ENCODE results near the gene CDKN2AIPNL.

Gene CDKN2AIPNL

GRCh38 chr5:134455466-134455865 lies 43.8 kb upstream of the CDKN2AIPNL start:
- DNase-seq (ENCODE audit: extremely low read depth, low read depth), result no peak
- TF ChIP-seq CTCF (IDR thresholded peaks at IDR 0.05; ENCODE audit: low read depth, low read length), result no peak

- no peak for TF ChIP-seq CTCF (IDR thresholded peaks at IDR 0.05; ENCODE audit: low read depth, low read length)
Measured at GRCh38 chr5:134453016-134453415, 41.3 kb upstream of the CDKN2AIPNL start.

GRCh38 chr5:134451936-134452505 lies 40.3 kb upstream of the CDKN2AIPNL start:
- no peak for TF ChIP-seq CTCF (IDR thresholded peaks at IDR 0.05; ENCODE audit: low read depth, low read length)
- no peak for DNase-seq (ENCODE audit: extremely low read depth, low read depth)

More at GRCh38 chr5:134453016-134453415, 41.3 kb upstream of the CDKN2AIPNL start:
- DNase-seq (ENCODE audit: extremely low read depth, low read depth), result no peak

- TF ChIP-seq CTCF (IDR thresholded peaks at IDR 0.05; ENCODE audit: low read depth, low read length), result no peak
- DNase-seq (ENCODE audit: extremely low read depth, low read depth), result no peak
Measured at GRCh38 chr5:134451225-134451935, 39.7 kb upstream of the CDKN2AIPNL start.

- DNase-seq (ENCODE audit: extremely low read depth, low read depth), result no peak
- TF ChIP-seq CTCF (IDR thresholded peaks at IDR 0.05; ENCODE audit: low read depth, low read length), result no peak
Measured at GRCh38 chr5:134450374-134450773, 38.7 kb upstream of the CDKN2AIPNL start.

- DNase-seq (ENCODE audit: extremely low read depth, low read depth), result no peak
- no peak for TF ChIP-seq CTCF (IDR thresholded peaks at IDR 0.05; ENCODE audit: low read depth, low read length)
Measured at GRCh38 chr5:134449167-134449566, 37.5 kb upstream of the CDKN2AIPNL start.

GRCh38 chr5:134447815-134448520 lies 36.3 kb upstream of the CDKN2AIPNL start:
- no peak for DNase-seq (ENCODE audit: extremely low read depth, low read depth)

More at GRCh38 chr5:134447815-134448520, 36.3 kb upstream of the CDKN2AIPNL start:
- no peak for TF ChIP-seq CTCF (IDR thresholded peaks at IDR 0.05; ENCODE audit: low read depth, low read length)

All from AG09319 (cell line).